Esophagus squamous epithelium (tissue), 5 donors: ENCODE data around the gene CSDE1. TPM values are rescaled to one million over a fixed set of nuclear protein-coding genes. Genes with fewer than 3 reads are reported as not detected.

ENCODE experiments used
- DNase-seq: peaks from one replicate; lab custom pipeline; 2025; lab: John Stamatoyannopoulos, UW
- H3K27ac ChIP-seq, 4 donors: fragments of 200-600 bp; sonication (generic); one replicate each; pipeline ENCODE4 v1.5.1; 2016 to 2019; ENCODE audit warnings: mild to moderate bottlenecking in 1 of 4
- H3K27me3 ChIP-seq, 4 donors: fragments of 200-600 bp; sonication (generic); 1 replicate in 3 of 4; 2 replicates in 1 of 4; pipeline versions ENCODE4 v1.5.1 to v1.6.0; 2017 to 2021; ENCODE audit warnings: antibody characterized with exemption in 1 of 4
- H3K36me3 ChIP-seq, 3 donors: fragments of 200-600 bp; sonication (generic); one replicate each; pipeline ENCODE4 v1.5.1; 2016 to 2019
- H3K4me1 ChIP-seq, 3 donors: fragments of 200-600 bp; sonication (generic); one replicate each; pipeline ENCODE4 v1.5.1; 2017 to 2019
- H3K4me3 ChIP-seq, 4 donors: fragments of 200-600 bp; sonication (generic); 1 replicate in 3 of 4; 2 replicates in 1 of 4; pipeline ENCODE4 v1.5.1; 2016 to 2019; ENCODE audit warnings: mild to moderate bottlenecking in 2 of 4, moderate library complexity in 1 of 4
- H3K9me3 ChIP-seq, 3 donors: fragments of 200-600 bp; sonication (generic); one replicate each; pipeline ENCODE4 v1.5.1; 2016 to 2019
- CTCF ChIP-seq, 6 experiments: fragments of 450-650 bp in 4 of 6; fragments of 200-600 bp in 2 of 6; sonication (generic) in 2 of 6; IDR thresholded peaks; one replicate each; pipeline ENCODE4 v1.5.1; 2016 to 2019; ENCODE audit warnings: antibody characterized with exemption in 6 of 6, mild to moderate bottlenecking in 4 of 6, moderate library complexity in 4 of 6
- POLR2A ChIP-seq, 4 donors: fragments of 450-650 bp; IDR thresholded peaks; one replicate each; pipeline ENCODE4 v1.6.1; 2017; ENCODE audit warnings: antibody characterized with exemption in 4 of 4, mild to moderate bottlenecking in 4 of 4, moderate library complexity in 3 of 4
- whole genome bisulfite sequencing, 2 donors: methylation state at CpG; one replicate each; pipeline ENCODE4 v1.1.5; 2018; 5-methylcytosine and 5-hydroxymethylcytosine counted together
- intact Hi-C: fragments of 100-400 bp; cut with DNase I; formaldehyde crosslinking; loops from one replicate; pipeline ENCODE4 v1.15.0; 2022
- total RNA-seq, 4 donors: library from RNA; depleted of rRNA; stranded (reverse); fragments of >200 nt; gene quantifications; one replicate each; pipeline ENCODE4 v1.1.0, GENCODE V29; 2016
- donor health status: DM: yes; HTN: yes; CAD: no.

Gene CSDE1
- total RNA-seq, 4 donors from 2014 or later, result 311 to 845 (median 638) TPM

- Histone ChIP-seq H3K4me3 (no peak overlapping the region), H3K4me1 (no peaks in the 10 kb centered on the region), H3K36me3 (no peaks in the 10 kb centered on the region), H3K27ac (no peak overlapping the region), H3K9me3 (no peaks in the 10 kb centered on the region), H3K27me3 (peaks cover 0 to 16% (median 0%) of the 10 kb centered on the region in 4 donors)
- no peak for TF ChIP-seq CTCF (IDR thresholded peaks at IDR 0.05)
- no peak for TF ChIP-seq POLR2A (IDR thresholded peaks at IDR 0.05)
- no peak for DNase-seq
- intact Hi-C loops, result no loop called here
- WGBS, 2 donors, result 83 to 86% methylated on average over 2 to 4 of the region's 4 CpGs
Measured at GRCh38 chr1:114688526-114688925, 69.3 kb downstream of the CSDE1 start.

- H3K36me3 ChIP-seq, result no peaks in the 10 kb centered on the region
- H3K4me3 ChIP-seq, result no peak overlapping the region
- H3K4me1 ChIP-seq, result peaks cover 0 to 4% (median 0%) of the 10 kb centered on the region in 3 donors
- H3K27ac ChIP-seq, result no peak overlapping the region
- TF ChIP-seq CTCF (IDR thresholded peaks at IDR 0.05) (no peak), POLR2A (IDR thresholded peaks at IDR 0.05) (no peak)
- WGBS, 2 donors, result 80 to 81% methylated on average over 5 of the region's 5 CpGs
- intact Hi-C loops, result no loop called here
- no peak for DNase-seq
- peaks cover 0 to 16% (median 0%) of the 10 kb centered on the region in 4 donors for H3K27me3 ChIP-seq
- no peaks in the 10 kb centered on the region for H3K9me3 ChIP-seq
Measured at GRCh38 chr1:114685851-114686250, 71.9 kb downstream of the CSDE1 start.

- Histone ChIP-seq H3K36me3 (no peaks in the 10 kb centered on the region), H3K4me1 (peaks cover 0 to 4% (median 0%) of the 10 kb centered on the region in 3 donors), H3K9me3 (no peaks in the 10 kb centered on the region), H3K4me3 (no peak overlapping the region), H3K27me3 (peaks cover 0 to 7% (median 0%) of the 10 kb centered on the region in 4 donors), H3K27ac (no peak overlapping the region)
- TF ChIP-seq CTCF (IDR thresholded peaks at IDR 0.05), result no peak
- no peak for TF ChIP-seq POLR2A (IDR thresholded peaks at IDR 0.05)
- intact Hi-C loops, result no loop called here
- DNase-seq, result no peak
- WGBS, 2 donors, result 80 to 85% methylated on average over 4 to 5 of the region's 5 CpGs
Measured at GRCh38 chr1:114677691-114678090, 80.1 kb downstream of the CSDE1 start.

- Histone ChIP-seq H3K4me1 (peaks cover 0 to 12% (median 1%) of the 10 kb centered on the region in 3 donors), H3K27me3 (peaks cover 0 to 7% (median 0%) of the 10 kb centered on the region in 4 donors), H3K27ac (no peak overlapping the region), H3K9me3 (no peaks in the 10 kb centered on the region), H3K36me3 (no peaks in the 10 kb centered on the region), H3K4me3 (no peak overlapping the region)
- TF ChIP-seq CTCF (IDR thresholded peaks at IDR 0.05), result no peak
- no peak for TF ChIP-seq POLR2A (IDR thresholded peaks at IDR 0.05)
- intact Hi-C loops, result no loop called here
- WGBS, 2 donors, result 77 to 83% methylated on average over 1 of the region's 1 CpG
- no peak for DNase-seq
Measured at GRCh38 chr1:114676115-114676514, 81.7 kb downstream of the CSDE1 start.

GRCh38 chr1:114671939-114672275 lies 85.9 kb downstream of the CSDE1 start:
- H3K27me3 ChIP-seq, result peaks cover 0 to 7% (median 0%) of the 10 kb centered on the region in 4 donors
- H3K27ac ChIP-seq, result peak overlapping the region; percentile 94 to 99 (median 96)
- intact Hi-C loops, result no loop called here
- H3K9me3 ChIP-seq, result no peaks in the 10 kb centered on the region
- 40 to 72% methylated on average over 3 to 7 of the region's 7 CpGs for WGBS, 2 donors
- TF ChIP-seq CTCF (IDR thresholded peaks at IDR 0.05), result no peak
- TF ChIP-seq POLR2A (IDR thresholded peaks at IDR 0.05), result no peak
- peaks cover 0 to 40% (median 3%) of the 10 kb centered on the region in 3 donors for H3K4me1 ChIP-seq
- H3K4me3 ChIP-seq, result no peak overlapping the region
- no peaks in the 10 kb centered on the region for H3K36me3 ChIP-seq
- no peak for DNase-seq
